Measurements from ENCODE around the gene CD2BP2. TPM values are rescaled to one million over a fixed set of nuclear protein-coding genes. Genes with fewer than 3 reads are reported as not detected.
A peak's percentile ranks its signal among the peaks of the same experiment; 100 is the strongest.

CD2BP2 gene
- total RNA-seq, 2 experiments from 2014 or later = 39.1 to 41.7 TPM

DNA sequence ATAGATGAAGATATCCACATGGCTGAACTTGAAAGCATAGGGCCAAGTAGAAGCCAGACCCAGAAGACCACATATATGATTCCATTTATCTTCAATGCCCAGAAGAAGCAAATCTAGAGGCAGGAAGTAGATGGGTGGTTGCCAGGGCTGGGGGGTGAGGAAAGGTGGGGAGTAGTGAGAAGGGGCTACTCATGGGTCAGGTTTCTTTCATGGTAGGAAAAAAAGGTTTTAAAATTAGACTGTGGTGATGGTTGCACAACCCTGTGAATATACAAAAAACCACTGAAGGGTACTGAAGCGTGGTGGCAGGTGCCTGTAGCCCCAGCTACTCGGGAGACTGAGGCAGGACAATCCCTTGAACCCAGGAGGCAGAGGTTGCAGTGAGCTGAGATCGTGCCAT is 5.4 kb downstream of the CD2BP2 start:
- intact Hi-C loops (cut with DNase I, micrococcal nuclease) = loop anchor here (10.0 kb wide), 1 partner anchor 55 kb away; the partner anchor contains the start of gene ZNF771 (in 2 of the 2)
- no peaks in the 10 kb centered on the region for H3K27me3 Mint-ChIP-seq
- H3K4me1 ChIP-seq (ENCODE audit: insufficient read depth, low read length) = peaks cover 18% of the 10 kb centered on the region
- no peak overlapping the region for H3K4me3 ChIP-seq (ENCODE audit: low read length)
- H3K27me3 ChIP-seq (ENCODE audit: control insufficient read depth in 1 of 2, insufficient read depth in 2 of 2, low read length in 2 of 2) = no peaks in the 10 kb centered on the region
- POLR2A ChIA-PET = no interaction called here
- peak in 1 of 14 experiments; percentile 28 for DNase-seq
- CTCF ChIA-PET = no interaction called here
- peaks cover 39% of the 10 kb centered on the region for H3K36me3 ChIP-seq (ENCODE audit: insufficient read depth, low read length)
- no peaks in the 10 kb centered on the region for H3K9me3 ChIP-seq (ENCODE audit: control insufficient read depth in 1 of 2, insufficient read depth in 1 of 2, low read length in 2 of 2)
- peak overlapping the region; percentile 17 for H3K27ac Mint-ChIP-seq
- no peak for ATAC-seq (ENCODE audit: poor library complexity)
- TF ChIP-seq, protein P1, sequence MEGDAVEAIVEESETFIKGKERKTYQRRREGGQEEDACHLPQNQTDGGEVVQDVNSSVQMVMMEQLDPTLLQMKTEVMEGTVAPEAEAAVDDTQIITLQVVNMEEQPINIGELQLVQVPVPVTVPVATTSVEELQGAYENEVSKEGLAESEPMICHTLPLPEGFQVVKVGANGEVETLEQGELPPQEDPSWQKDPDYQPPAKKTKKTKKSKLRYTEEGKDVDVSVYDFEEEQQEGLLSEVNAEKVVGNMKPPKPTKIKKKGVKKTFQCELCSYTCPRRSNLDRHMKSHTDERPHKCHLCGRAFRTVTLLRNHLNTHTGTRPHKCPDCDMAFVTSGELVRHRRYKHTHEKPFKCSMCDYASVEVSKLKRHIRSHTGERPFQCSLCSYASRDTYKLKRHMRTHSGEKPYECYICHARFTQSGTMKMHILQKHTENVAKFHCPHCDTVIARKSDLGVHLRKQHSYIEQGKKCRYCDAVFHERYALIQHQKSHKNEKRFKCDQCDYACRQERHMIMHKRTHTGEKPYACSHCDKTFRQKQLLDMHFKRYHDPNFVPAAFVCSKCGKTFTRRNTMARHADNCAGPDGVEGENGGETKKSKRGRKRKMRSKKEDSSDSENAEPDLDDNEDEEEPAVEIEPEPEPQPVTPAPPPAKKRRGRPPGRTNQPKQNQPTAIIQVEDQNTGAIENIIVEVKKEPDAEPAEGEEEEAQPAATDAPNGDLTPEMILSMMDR (IDR thresholded peaks at IDR 0.05) = no peak
- H3K27ac ChIP-seq (ENCODE audit: low read depth in 1 of 2, low read length in 2 of 2) = no peak overlapping the region
- H3K4me1 Mint-ChIP-seq (ENCODE audit: low read depth) = peaks cover 18% of the 10 kb centered on the region
- H3K9me3 Mint-ChIP-seq = no peaks in the 10 kb centered on the region
- H3K4me3 Mint-ChIP-seq = no peak overlapping the region
- peaks cover 52% of the 10 kb centered on the region for H3K36me3 Mint-ChIP-seq (ENCODE audit: low read depth)

- no peaks in the 10 kb centered on the region for H3K27me3 Mint-ChIP-seq
- peaks cover 38% of the 10 kb centered on the region for H3K36me3 ChIP-seq (ENCODE audit: insufficient read depth, low read length)
- no peak overlapping the region for H3K27ac ChIP-seq (ENCODE audit: low read depth in 1 of 2, low read length in 2 of 2)
- TF ChIP-seq, protein P1 (IDR thresholded peaks at IDR 0.05) = no peak
- no peaks in the 10 kb centered on the region for H3K9me3 Mint-ChIP-seq
- H3K36me3 Mint-ChIP-seq (ENCODE audit: low read depth) = peaks cover 46% of the 10 kb centered on the region
- intact Hi-C loops (cut with DNase I, micrococcal nuclease) = no loop called here
- POLR2A ChIA-PET = no interaction called here
- H3K4me3 Mint-ChIP-seq = no peak overlapping the region
- H3K4me1 ChIP-seq (ENCODE audit: insufficient read depth, low read length) = peaks cover 11% of the 10 kb centered on the region
- H3K4me1 Mint-ChIP-seq (ENCODE audit: low read depth) = peaks cover 11% of the 10 kb centered on the region
- H3K4me3 ChIP-seq (ENCODE audit: low read length) = no peak overlapping the region
- DNase-seq (no peak), ATAC-seq (ENCODE audit: poor library complexity) (no peak)
- H3K27me3 ChIP-seq (ENCODE audit: control insufficient read depth in 1 of 2, insufficient read depth in 2 of 2, low read length in 2 of 2) = no peaks in the 10 kb centered on the region
- CTCF ChIA-PET = no interaction called here
- no peaks in the 10 kb centered on the region for H3K9me3 ChIP-seq (ENCODE audit: control insufficient read depth in 1 of 2, insufficient read depth in 1 of 2, low read length in 2 of 2)
- H3K27ac Mint-ChIP-seq = no peak overlapping the region
These were observed 6.2 kb downstream of the CD2BP2 start for GRCh38 chr16:30348929-30349328.

- Histone ChIP-seq H3K4me1 (ENCODE audit: insufficient read depth, low read length) (peaks cover 3% of the 10 kb centered on the region), H3K36me3 (ENCODE audit: insufficient read depth, low read length) (peaks cover 30% of the 10 kb centered on the region), H3K27me3 (ENCODE audit: control insufficient read depth in 1 of 2, insufficient read depth in 2 of 2, low read length in 2 of 2) (no peaks in the 10 kb centered on the region), H3K4me3 (ENCODE audit: low read length) (no peak overlapping the region), H3K9me3 (ENCODE audit: control insufficient read depth in 1 of 2, insufficient read depth in 1 of 2, low read length in 2 of 2) (no peaks in the 10 kb centered on the region), H3K27ac (ENCODE audit: low read depth in 1 of 2, low read length in 2 of 2) (no peak overlapping the region)
- peaks cover 39% of the 10 kb centered on the region for H3K36me3 Mint-ChIP-seq (ENCODE audit: low read depth)
- no peaks in the 10 kb centered on the region for H3K27me3 Mint-ChIP-seq
- no peak overlapping the region for H3K27ac Mint-ChIP-seq
- no peaks in the 10 kb centered on the region for H3K9me3 Mint-ChIP-seq
- intact Hi-C loops (cut with DNase I, micrococcal nuclease) = no loop called here
- ATAC-seq (ENCODE audit: poor library complexity) (no peak), DNase-seq (no peak)
- H3K4me3 Mint-ChIP-seq = no peak overlapping the region
- ChIA-PET POLR2A (interaction anchor here (0.7 kb wide), 1 partner anchor 16 kb away, joined by 3 read pairs; no protein-coding TSS in a partner anchor), CTCF (no interaction called here)
- peaks cover 11% of the 10 kb centered on the region for H3K4me1 Mint-ChIP-seq (ENCODE audit: low read depth)
- TF ChIP-seq, protein P1 (IDR thresholded peaks at IDR 0.05) = no peak
These were observed 7.0 kb downstream of the CD2BP2 start for GRCh38 chr16:30348113-30348512.
